Neural progenitor cell (in vitro differentiated cells): ENCODE results near the gene CRTC1. TPM values are rescaled to one million over a fixed set of nuclear protein-coding genes. Genes with fewer than 3 reads are reported as not detected.

Experiments used
- DNase-seq: peaks from one replicate; pipeline ENCODE4 v3.0.0-alpha.2; 2016; ENCODE audit warnings: low spot score
- H2AFZ ChIP-seq: fragments of 200-600 bp; sonication (generic); replicated peaks from 2 replicates; pipeline ENCODE4 v1.6.1; 2016; ENCODE audit warnings: antibody characterized with exemption
- H3F3A ChIP-seq: fragments of 200-600 bp; sonication (generic); 2 replicates; pipeline ENCODE4 v1.6.1; 2016; ENCODE audit warnings: antibody characterized with exemption, low read depth
- H3K27ac ChIP-seq: fragments of 200-600 bp; sonication (generic); 2 replicates; pipeline ENCODE4 v1.5.1; 2016; ENCODE audit warnings: mild to moderate bottlenecking
- H3K27me3 ChIP-seq: fragments of 200-600 bp; sonication (generic); 2 replicates; pipeline ENCODE4 v1.6.1; 2016; ENCODE audit warnings: mild to moderate bottlenecking, moderate library complexity
- H3K36me3 ChIP-seq: fragments of 200-600 bp; sonication (generic); 2 replicates; pipeline ENCODE4 v1.5.1; 2016
- H3K4me1 ChIP-seq: fragments of 200-600 bp; sonication (generic); 2 replicates; pipeline ENCODE4 v1.6.1; 2016; ENCODE audit warnings: mixed run types
- H3K4me2 ChIP-seq: fragments of 200-600 bp; sonication (generic); 2 replicates; pipeline ENCODE4 v1.6.1; 2016
- H3K4me3 ChIP-seq: fragments of 200-600 bp; sonication (generic); 2 replicates; pipeline ENCODE4 v1.5.1; 2016
- H3K79me2 ChIP-seq: fragments of 200-600 bp; sonication (generic); 2 replicates; pipeline ENCODE4 v1.6.1; 2016; ENCODE audit warnings: low read depth
- H3K9ac ChIP-seq: fragments of 200-600 bp; sonication (generic); 2 replicates; pipeline ENCODE4 v1.6.1; 2016
- H3K9me3 ChIP-seq: fragments of 200-600 bp; sonication (generic); 2 replicates; pipeline ENCODE4 v1.5.1; 2016; ENCODE audit warnings: low read depth
- H4K20me1 ChIP-seq: fragments of 200-600 bp; sonication (generic); 2 replicates; pipeline ENCODE4 v1.6.1; 2016; ENCODE audit warnings: low read depth
- H3K27ac Mint-ChIP-seq: 3 replicates; pipeline ENCODE4 v1.8.0; 2021; ENCODE audit warnings: mixed read lengths
- H3K27me3 Mint-ChIP-seq: 2 replicates; pipeline ENCODE4 v1.8.0; 2022; ENCODE audit warnings: low read depth, mild to moderate bottlenecking, inconsistent platforms, moderate library complexity, mixed read lengths; ENCODE audit not compliant: insufficient read depth
- H3K36me3 Mint-ChIP-seq: 3 replicates; pipeline ENCODE4 v1.8.0; 2021; ENCODE audit warnings: mixed read lengths
- H3K4me1 Mint-ChIP-seq: 3 replicates; pipeline ENCODE4 v1.8.0; 2021; ENCODE audit warnings: mixed read lengths
- H3K4me3 Mint-ChIP-seq: 3 replicates; pipeline ENCODE4 v1.8.0; 2021; ENCODE audit warnings: mild to moderate bottlenecking, moderate library complexity, mixed read lengths
- H3K9me3 Mint-ChIP-seq: 3 replicates; pipeline ENCODE4 v1.8.0; 2020; ENCODE audit warnings: mixed read lengths
- EZH2 ChIP-seq: fragments of 200-600 bp; sonication (generic); IDR thresholded peaks from 2 replicates; pipeline ENCODE4 v1.6.1; 2017; ENCODE audit warnings: antibody characterized with exemption, mild to moderate bottlenecking, moderate library complexity
- EZH2phosphoT487 ChIP-seq: fragments of 200-600 bp; sonication (generic); IDR thresholded peaks from 2 replicates; pipeline ENCODE4 v1.6.1; 2017; ENCODE audit warnings: antibody characterized with exemption
- total RNA-seq: library from RNA; depleted of rRNA; stranded (reverse); fragments of >200 nt; gene quantifications from 2 replicates; pipeline ENCODE4 v1.2.3, GENCODE V29; 2015; ENCODE audit warnings: low replicate concordance
- TF ChIP-seq, protein P1 (sequence below): fragments of 200-600 bp; sonication (generic); IDR thresholded peaks from 2 replicates; pipeline ENCODE4 v1.5.1; 2017; ENCODE audit warnings: antibody characterized with exemption, mild to moderate bottlenecking

CRTC1 gene
- total RNA-seq, 1 donor from 2014 or later, result 2.4 TPM

DNA sequence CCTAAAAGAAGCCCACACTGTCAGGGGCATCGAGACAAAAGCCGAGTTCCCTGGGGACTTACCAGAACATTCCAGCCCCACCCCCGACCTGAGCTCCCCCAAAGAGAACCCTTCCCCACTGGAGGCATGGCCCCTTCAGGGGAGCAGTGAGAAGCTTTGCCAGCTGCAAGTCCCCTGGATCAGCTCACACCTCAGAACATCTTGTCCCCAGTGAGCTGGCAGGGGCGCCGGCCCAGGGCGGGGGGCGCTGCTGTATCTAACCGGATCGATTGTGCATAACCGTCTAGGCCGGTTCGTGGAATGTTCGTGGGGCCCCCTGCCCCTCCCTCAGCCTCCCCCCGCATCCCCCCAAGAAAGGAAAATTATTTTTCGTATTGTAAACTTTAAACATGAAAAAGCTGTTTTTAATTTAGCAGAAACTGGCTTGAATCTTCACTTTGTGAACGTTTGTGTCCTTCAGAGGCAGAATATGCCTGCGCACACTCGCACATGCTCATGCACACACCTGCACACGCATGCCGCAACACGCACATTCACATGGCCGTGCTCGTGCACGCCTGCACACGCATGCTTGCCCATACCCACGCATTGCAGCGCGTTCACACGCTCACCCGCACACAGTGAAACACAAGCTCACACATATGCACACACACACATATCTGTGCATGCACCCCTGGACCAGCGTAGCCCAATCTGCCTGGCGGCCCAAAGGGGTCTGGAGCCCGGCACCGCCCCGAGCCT lies 12.0 kb upstream of the CRTC1 start:
- Mint-ChIP-seq H3K4me3 (no peak overlapping the region), H3K9me3 (no peaks in the 10 kb centered on the region), H3K27me3 (peaks cover 2% of the 10 kb centered on the region), H3K4me1 (peaks cover 9% of the 10 kb centered on the region), H3K36me3 (peaks cover 5% of the 10 kb centered on the region), H3K27ac (no peak overlapping the region)
- no peak overlapping the region for H3K4me3 ChIP-seq
- H4K20me1 ChIP-seq, result no peaks in the 10 kb centered on the region
- TF ChIP-seq, protein P1, sequence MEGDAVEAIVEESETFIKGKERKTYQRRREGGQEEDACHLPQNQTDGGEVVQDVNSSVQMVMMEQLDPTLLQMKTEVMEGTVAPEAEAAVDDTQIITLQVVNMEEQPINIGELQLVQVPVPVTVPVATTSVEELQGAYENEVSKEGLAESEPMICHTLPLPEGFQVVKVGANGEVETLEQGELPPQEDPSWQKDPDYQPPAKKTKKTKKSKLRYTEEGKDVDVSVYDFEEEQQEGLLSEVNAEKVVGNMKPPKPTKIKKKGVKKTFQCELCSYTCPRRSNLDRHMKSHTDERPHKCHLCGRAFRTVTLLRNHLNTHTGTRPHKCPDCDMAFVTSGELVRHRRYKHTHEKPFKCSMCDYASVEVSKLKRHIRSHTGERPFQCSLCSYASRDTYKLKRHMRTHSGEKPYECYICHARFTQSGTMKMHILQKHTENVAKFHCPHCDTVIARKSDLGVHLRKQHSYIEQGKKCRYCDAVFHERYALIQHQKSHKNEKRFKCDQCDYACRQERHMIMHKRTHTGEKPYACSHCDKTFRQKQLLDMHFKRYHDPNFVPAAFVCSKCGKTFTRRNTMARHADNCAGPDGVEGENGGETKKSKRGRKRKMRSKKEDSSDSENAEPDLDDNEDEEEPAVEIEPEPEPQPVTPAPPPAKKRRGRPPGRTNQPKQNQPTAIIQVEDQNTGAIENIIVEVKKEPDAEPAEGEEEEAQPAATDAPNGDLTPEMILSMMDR, result no peak
- TF ChIP-seq EZH2, result no peak
- no peak for TF ChIP-seq EZH2phosphoT487
- no peaks in the 10 kb centered on the region for H3K9me3 ChIP-seq
- H2AFZ ChIP-seq, result no peak overlapping the region
- no peaks in the 10 kb centered on the region for H3K79me2 ChIP-seq
- H3K27me3 ChIP-seq, result no peaks in the 10 kb centered on the region
- no peak overlapping the region for H3K4me2 ChIP-seq
- peaks cover 7% of the 10 kb centered on the region for H3F3A ChIP-seq
- no peak overlapping the region for H3K9ac ChIP-seq
- H3K27ac ChIP-seq, result no peak overlapping the region
- no peaks in the 10 kb centered on the region for H3K4me1 ChIP-seq
- H3K36me3 ChIP-seq, result no peaks in the 10 kb centered on the region
- DNase-seq, result no peak

DNA sequence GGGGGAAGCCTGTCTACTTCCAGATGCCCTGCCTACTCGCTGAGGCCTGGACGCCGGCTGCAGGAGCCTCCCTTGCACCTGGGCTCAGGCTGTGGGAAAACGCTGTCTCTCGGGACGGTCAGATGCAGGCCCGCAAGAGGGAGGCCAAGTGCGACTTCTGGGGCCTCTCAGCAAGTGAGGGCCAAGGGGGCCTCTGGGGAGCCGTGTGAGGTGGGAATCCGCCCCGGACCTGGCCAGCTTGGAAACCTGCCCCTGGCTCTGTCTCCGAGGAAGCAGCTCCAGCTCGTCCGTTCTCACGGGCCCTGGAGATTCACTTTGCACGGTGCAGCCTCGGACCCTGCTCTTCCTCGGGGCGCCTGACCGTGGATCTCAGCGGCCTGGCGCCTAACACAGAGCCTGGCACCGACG lies 11.4 kb upstream of the CRTC1 start:
- no peak for TF ChIP-seq EZH2
- TF ChIP-seq, protein P1, result no peak
- no peaks in the 10 kb centered on the region for H3K27me3 ChIP-seq
- no peak overlapping the region for H3K27ac Mint-ChIP-seq

DNA sequence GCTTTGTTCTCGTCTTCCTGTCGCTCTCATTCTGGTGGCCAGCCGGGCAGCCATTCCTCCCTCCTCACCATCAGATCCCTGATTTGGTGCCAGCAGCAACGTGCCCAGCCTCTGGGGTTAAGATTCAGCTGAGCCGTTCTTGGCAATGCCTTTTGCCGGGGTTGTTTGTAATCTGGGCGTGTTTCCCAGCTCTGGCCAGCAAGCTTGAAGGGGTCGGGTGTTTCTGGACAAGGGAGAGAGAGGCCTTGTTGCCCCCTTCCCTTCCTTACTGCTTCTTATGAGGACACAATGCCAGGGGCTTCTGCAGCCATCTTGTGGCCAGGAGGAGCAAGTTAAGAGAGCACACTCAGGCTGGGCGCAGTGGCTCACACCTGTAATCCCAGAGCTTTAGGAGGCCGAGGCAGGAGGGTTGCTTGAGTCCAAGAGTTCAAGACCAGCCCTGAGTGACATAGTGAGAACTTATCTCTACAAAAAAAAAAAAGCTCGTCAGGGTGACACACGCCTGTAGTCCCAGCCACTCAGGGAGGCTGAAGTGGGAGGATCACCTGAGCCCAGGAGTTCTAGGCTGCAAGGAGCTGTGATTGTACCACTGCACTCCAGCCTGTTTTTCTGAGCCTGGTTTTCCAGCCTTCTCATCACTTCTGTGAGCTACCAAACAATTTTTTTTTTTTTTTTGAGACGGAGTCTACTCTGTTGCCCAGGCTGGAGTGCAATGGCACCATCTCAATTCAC lies 10.7 kb upstream of the CRTC1 start:
- no peak overlapping the region for H3K27ac ChIP-seq
- peaks cover 5% of the 10 kb centered on the region for H3K36me3 Mint-ChIP-seq
- peaks cover 2% of the 10 kb centered on the region for H3K27me3 Mint-ChIP-seq
- H2AFZ ChIP-seq, result no peak overlapping the region
- H3K4me2 ChIP-seq, result no peak overlapping the region
- no peak overlapping the region for H3K9ac ChIP-seq
- no peak overlapping the region for H3K4me3 ChIP-seq
- TF ChIP-seq EZH2phosphoT487, result no peak
- TF ChIP-seq, protein P1, result peak; percentile 25
- TF ChIP-seq EZH2, result no peak
- no peaks in the 10 kb centered on the region for H3K9me3 Mint-ChIP-seq
- H3K4me3 Mint-ChIP-seq, result no peak overlapping the region
- H3F3A ChIP-seq, result peaks cover 15% of the 10 kb centered on the region
- H3K27ac Mint-ChIP-seq, result no peak overlapping the region
- H3K4me1 Mint-ChIP-seq, result peaks cover 19% of the 10 kb centered on the region
- H4K20me1 ChIP-seq, result no peaks in the 10 kb centered on the region
- DNase-seq, result peak; percentile 37
- no peaks in the 10 kb centered on the region for H3K36me3 ChIP-seq
- H3K4me1 ChIP-seq, result peaks cover 7% of the 10 kb centered on the region
- no peaks in the 10 kb centered on the region for H3K27me3 ChIP-seq
- H3K79me2 ChIP-seq, result no peaks in the 10 kb centered on the region
- no peaks in the 10 kb centered on the region for H3K9me3 ChIP-seq

More for the DNA sequence above, 11.4 kb upstream of the CRTC1 start:
- no peaks in the 10 kb centered on the region for H3K9me3 ChIP-seq
- peaks cover 5% of the 10 kb centered on the region for H3K36me3 Mint-ChIP-seq
- peaks cover 2% of the 10 kb centered on the region for H3K27me3 Mint-ChIP-seq
- no peaks in the 10 kb centered on the region for H4K20me1 ChIP-seq
- H3F3A ChIP-seq, result peaks cover 8% of the 10 kb centered on the region
- no peaks in the 10 kb centered on the region for H3K36me3 ChIP-seq
- H3K27ac ChIP-seq, result no peak overlapping the region
- H3K9ac ChIP-seq, result no peak overlapping the region
- no peak overlapping the region for H3K4me2 ChIP-seq
- no peaks in the 10 kb centered on the region for H3K9me3 Mint-ChIP-seq
- H3K4me1 Mint-ChIP-seq, result peaks cover 15% of the 10 kb centered on the region
- H3K4me1 ChIP-seq, result no peaks in the 10 kb centered on the region
- H3K79me2 ChIP-seq, result no peaks in the 10 kb centered on the region
- DNase-seq, result no peak
- no peak overlapping the region for H3K4me3 Mint-ChIP-seq
- H2AFZ ChIP-seq, result no peak overlapping the region
- no peak overlapping the region for H3K4me3 ChIP-seq
